PC-3 (cell line): ENCODE measurements around the gene ANAPC2. TPM values are rescaled to one million over a fixed set of nuclear protein-coding genes. Genes with fewer than 3 reads are reported as not detected.

Experiments used
- ATAC-seq: fragments of 200-7000 bp; cut with Tn5 transposase; 2 replicates; pipeline ENCODE4 v1.9.1; 2020; ENCODE audit warnings: mild to moderate bottlenecking, moderate library complexity
- BruUV-seq: library from RNA; stranded (reverse); fragments of 400-500 nt; replicated peaks from 2 replicates; lab custom pipeline; 2021; lab: Mats Ljungman, UMichigan
- CTCF ChIA-PET: fragments of 300-600 bp; sonication (Branson Sonifier 250); formaldehyde crosslinking; loops from one replicate; lab custom pipeline; 2022; ENCODE audit warnings: antibody characterized with exemption; lab: Charles Lee
- POLR2A ChIA-PET: fragments of 300-600 bp; sonication (Branson Sonifier 250); formaldehyde crosslinking; loops from one replicate; lab custom pipeline; 2022; ENCODE audit warnings: antibody characterized with exemption; ENCODE audit not compliant: unreplicated experiment; lab: Charles Lee
- DNase-seq: peaks from one replicate; pipeline ENCODE4 v3.0.0-alpha.2; 2015
- H2AFZ ChIP-seq: fragments of 300-600 bp; sonication (generic); 2 replicates; pipeline ENCODE4 v1.6.0; 2016; ENCODE audit warnings: antibody characterized with exemption, low read length
- H3F3A ChIP-seq: fragments of 300-600 bp; sonication (generic); one replicate; pipeline ENCODE4 v1.6.0; 2017; ENCODE audit warnings: antibody characterized with exemption, low read length, control low read depth, mild to moderate bottlenecking; ENCODE audit not compliant: unreplicated experiment
- H3K27ac ChIP-seq: fragments of 300-600 bp; sonication (generic); 2 replicates; pipeline ENCODE4 v1.5.1; 2016; ENCODE audit warnings: mild to moderate bottlenecking, low read length
- H3K27me3 ChIP-seq: fragments of 300-600 bp; sonication (generic); 2 replicates; pipeline ENCODE4 v1.6.1; 2016; ENCODE audit warnings: low read length, mixed read lengths
- H3K36me3 ChIP-seq: fragments of 300-600 bp; sonication (generic); 2 replicates; pipeline ENCODE4 v1.6.1; 2016; ENCODE audit warnings: low read depth, mixed run types, low read length, mixed read lengths
- H3K4me1 ChIP-seq: fragments of 300-600 bp; sonication (generic); 2 replicates; pipeline ENCODE4 v1.5.1; 2016; ENCODE audit warnings: low read length; ENCODE audit not compliant: insufficient read depth
- H3K4me2 ChIP-seq: fragments of 300-600 bp; sonication (generic); 2 replicates; pipeline ENCODE4 v1.6.0; 2016; ENCODE audit warnings: low read length
- H3K4me3 ChIP-seq: fragments of 300-600 bp; sonication (generic); 2 replicates; pipeline ENCODE4 v1.5.1; 2016; ENCODE audit warnings: mild to moderate bottlenecking, low read length, mixed read lengths
- H3K79me2 ChIP-seq: fragments of 300-600 bp; sonication (generic); 2 replicates; pipeline ENCODE4 v1.6.1; 2017; ENCODE audit warnings: low read length, mixed read lengths
- H3K9ac ChIP-seq: fragments of 300-600 bp; sonication (generic); 2 replicates; pipeline ENCODE4 v1.6.0; 2016; ENCODE audit warnings: mild to moderate bottlenecking, low read length
- H3K9me2 ChIP-seq: fragments of 300-600 bp; sonication (generic); replicated peaks from 2 replicates; pipeline ENCODE4 v1.6.1; 2016; ENCODE audit warnings: mixed run types, low read length, mixed read lengths
- H3K9me3 ChIP-seq: fragments of 300-600 bp; sonication (generic); 2 replicates; pipeline ENCODE4 v1.6.1; 2016; ENCODE audit warnings: low read length, mixed read lengths
- H4K20me1 ChIP-seq: fragments of 300-600 bp; sonication (generic); 2 replicates; pipeline ENCODE4 v1.6.1; 2016; ENCODE audit warnings: low read length, mixed read lengths
- EZH2 ChIP-seq: fragments of 300-600 bp; sonication (generic); IDR thresholded peaks from one replicate; pipeline ENCODE4 v1.6.1; 2017; ENCODE audit warnings: antibody characterized with exemption, mild to moderate bottlenecking, low read length; ENCODE audit not compliant: unreplicated experiment
- EZH2phosphoT487 ChIP-seq: fragments of 300-600 bp; sonication (generic); IDR thresholded peaks from 2 replicates; pipeline ENCODE4 v1.6.1; 2018; ENCODE audit warnings: mild to moderate bottlenecking, antibody characterized with exemption, low read length, borderline replicate concordance
- intact Hi-C: fragments of 100-400 bp; cut with micrococcal nuclease; formaldehyde crosslinking; loops from 2 replicates; pipeline ENCODE4 v1.9.0; 2023
- total RNA-seq: library from RNA; depleted of rRNA; stranded (reverse); fragments of >200 nt; gene quantifications from 2 replicates; pipeline ENCODE4 v1.2.3, GENCODE V29; 2014
- TF ChIP-seq, protein P1 (sequence below): fragments of 300-600 bp; sonication (generic); conservative IDR thresholded peaks from 2 replicates; pipeline ENCODE4 v1.5.1; 2017; ENCODE audit warnings: antibody characterized with exemption, low read depth, mild to moderate bottlenecking, low read length

Gene ANAPC2
- total RNA-seq, 1 experiment from 2014 or later, result 21.6 TPM

DNA sequence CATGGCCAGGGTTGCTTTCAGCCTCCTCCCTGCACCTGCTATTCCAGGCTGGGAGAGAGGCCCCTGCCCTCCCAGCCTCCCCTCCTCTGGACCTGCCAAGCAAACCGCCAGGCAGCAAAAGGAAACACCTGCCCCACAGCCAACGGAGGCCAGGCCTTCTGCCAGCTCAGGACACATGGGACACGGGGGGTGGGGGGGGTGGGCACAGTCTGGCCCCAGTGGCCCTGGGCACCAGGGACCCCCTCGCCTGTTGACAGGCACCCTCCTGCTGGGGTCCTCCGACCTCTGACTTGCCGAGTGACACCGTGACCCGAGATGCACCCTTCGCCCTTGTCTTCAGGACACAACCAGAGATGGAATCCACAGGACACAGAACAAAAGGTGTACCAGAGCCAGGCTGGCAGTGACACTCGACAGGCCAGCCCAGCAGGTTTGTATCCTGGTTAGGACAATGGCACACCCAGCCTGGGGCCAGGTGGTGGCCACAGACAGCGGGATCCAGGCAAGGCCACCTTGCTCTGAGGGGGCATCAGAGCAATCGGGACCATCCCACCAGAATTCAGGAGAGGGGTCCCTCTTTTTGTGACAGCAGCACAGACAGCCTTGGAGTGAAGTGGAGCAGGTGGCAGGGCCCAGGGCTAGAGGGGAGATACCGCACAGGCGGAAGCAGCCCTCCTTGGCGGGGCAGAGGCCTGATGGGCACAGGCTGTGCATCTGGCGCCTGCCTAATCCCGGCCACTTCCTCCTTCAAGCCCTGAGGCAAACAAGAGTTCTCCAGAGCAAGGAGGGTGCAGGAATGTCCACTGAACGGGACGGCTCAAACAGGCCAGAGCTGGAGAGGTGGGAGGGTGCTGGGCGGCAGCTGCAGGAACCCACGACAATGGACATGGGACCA lies 15.2 kb downstream of the ANAPC2 start:
- intact Hi-C loops, result no loop called here
- Histone ChIP-seq H3K4me2 (no peak overlapping the region), H3K36me3 (no peaks in the 10 kb centered on the region), H3K9me3 (no peaks in the 10 kb centered on the region), H3F3A (no peaks in the 10 kb centered on the region), H4K20me1 (no peaks in the 10 kb centered on the region), H2AFZ (no peak overlapping the region), H3K9ac (no peak overlapping the region), H3K9me2 (no peaks in the 10 kb centered on the region), H3K4me3 (no peak overlapping the region), H3K4me1 (no peaks in the 10 kb centered on the region), H3K27me3 (no peaks in the 10 kb centered on the region), H3K27ac (no peak overlapping the region), H3K79me2 (no peaks in the 10 kb centered on the region)
- no peak for ATAC-seq
- CTCF ChIA-PET, result no interaction called here
- no peak for DNase-seq
- BruUV-seq, result no TSS peak
- TF ChIP-seq EZH2, result no peak
- TF ChIP-seq, protein P1, sequence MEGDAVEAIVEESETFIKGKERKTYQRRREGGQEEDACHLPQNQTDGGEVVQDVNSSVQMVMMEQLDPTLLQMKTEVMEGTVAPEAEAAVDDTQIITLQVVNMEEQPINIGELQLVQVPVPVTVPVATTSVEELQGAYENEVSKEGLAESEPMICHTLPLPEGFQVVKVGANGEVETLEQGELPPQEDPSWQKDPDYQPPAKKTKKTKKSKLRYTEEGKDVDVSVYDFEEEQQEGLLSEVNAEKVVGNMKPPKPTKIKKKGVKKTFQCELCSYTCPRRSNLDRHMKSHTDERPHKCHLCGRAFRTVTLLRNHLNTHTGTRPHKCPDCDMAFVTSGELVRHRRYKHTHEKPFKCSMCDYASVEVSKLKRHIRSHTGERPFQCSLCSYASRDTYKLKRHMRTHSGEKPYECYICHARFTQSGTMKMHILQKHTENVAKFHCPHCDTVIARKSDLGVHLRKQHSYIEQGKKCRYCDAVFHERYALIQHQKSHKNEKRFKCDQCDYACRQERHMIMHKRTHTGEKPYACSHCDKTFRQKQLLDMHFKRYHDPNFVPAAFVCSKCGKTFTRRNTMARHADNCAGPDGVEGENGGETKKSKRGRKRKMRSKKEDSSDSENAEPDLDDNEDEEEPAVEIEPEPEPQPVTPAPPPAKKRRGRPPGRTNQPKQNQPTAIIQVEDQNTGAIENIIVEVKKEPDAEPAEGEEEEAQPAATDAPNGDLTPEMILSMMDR, result no peak
- no peak for TF ChIP-seq EZH2phosphoT487
- POLR2A ChIA-PET, result no interaction called here

- ChIA-PET POLR2A (no interaction called here), CTCF (interaction anchor here (0.6 kb wide), 1 partner anchor 21 kb away, joined by 3 read pairs; no protein-coding TSS in a partner anchor)
- Histone ChIP-seq H3K4me2 (no peak overlapping the region), H3K27me3 (peaks cover 12% of the 10 kb centered on the region), H3K27ac (no peak overlapping the region), H3K36me3 (no peaks in the 10 kb centered on the region), H3K9me2 (no peaks in the 10 kb centered on the region), H3K4me3 (no peak overlapping the region), H3K79me2 (no peaks in the 10 kb centered on the region), H4K20me1 (no peaks in the 10 kb centered on the region), H3K9me3 (no peaks in the 10 kb centered on the region), H2AFZ (no peak overlapping the region), H3K9ac (no peak overlapping the region), H3F3A (no peaks in the 10 kb centered on the region), H3K4me1 (no peaks in the 10 kb centered on the region)
- ATAC-seq (no peak), DNase-seq (no peak)
- BruUV-seq, result no TSS peak
- TF ChIP-seq, protein P1, result no peak
- no peak for TF ChIP-seq EZH2phosphoT487
- no peak for TF ChIP-seq EZH2
- intact Hi-C loops, result no loop called here
These were observed 17.0 kb downstream of the ANAPC2 start for GRCh38 chr9:137171149-137171900.
